ENCODE results near the gene FBXW8.

Gene FBXW8

GRCh38 chr12:116916714-116917114, 6.0 kb downstream of the FBXW8 start:
- H3K4me3 ChIP-seq (ENCODE audit: low read length) = no peak overlapping the region
- TF ChIP-seq CTCF (conservative IDR thresholded peaks at IDR 0.05; ENCODE audit: low read depth, low read length) = peak; percentile 67
- DNase-seq (ENCODE audit: low read depth) = peak; percentile 91

- no peak overlapping the region for H3K4me3 ChIP-seq (ENCODE audit: low read length)
- TF ChIP-seq CTCF (conservative IDR thresholded peaks at IDR 0.05; ENCODE audit: low read depth, low read length) = no peak
- DNase-seq (ENCODE audit: low read depth) = no peak
Measured at GRCh38 chr12:116918464-116918863, 7.7 kb downstream of the FBXW8 start.

- DNase-seq (ENCODE audit: low read depth) = no peak
- H3K4me3 ChIP-seq (ENCODE audit: low read length) = no peak overlapping the region
- no peak for TF ChIP-seq CTCF (conservative IDR thresholded peaks at IDR 0.05; ENCODE audit: low read depth, low read length)
Measured at GRCh38 chr12:116919247-116919661, 8.5 kb downstream of the FBXW8 start.

GRCh38 chr12:116919706-116920485, 9.1 kb downstream of the FBXW8 start:
- DNase-seq (ENCODE audit: low read depth) = no peak

GRCh38 chr12:116920939-116921338, 10.2 kb downstream of the FBXW8 start:
- DNase-seq (ENCODE audit: low read depth) = no peak

More at GRCh38 chr12:116919706-116920485, 9.1 kb downstream of the FBXW8 start:
- no peak for TF ChIP-seq CTCF (conservative IDR thresholded peaks at IDR 0.05; ENCODE audit: low read depth, low read length)
- no peak overlapping the region for H3K4me3 ChIP-seq (ENCODE audit: low read length)

GRCh38 chr12:116922194-116922897, 11.6 kb downstream of the FBXW8 start:
- H3K4me3 ChIP-seq (ENCODE audit: low read length) = no peak overlapping the region
- DNase-seq (ENCODE audit: low read depth) = no peak
- no peak for TF ChIP-seq CTCF (conservative IDR thresholded peaks at IDR 0.05; ENCODE audit: low read depth, low read length)

More at GRCh38 chr12:116920939-116921338, 10.2 kb downstream of the FBXW8 start:
- H3K4me3 ChIP-seq (ENCODE audit: low read length) = no peak overlapping the region
- TF ChIP-seq CTCF (conservative IDR thresholded peaks at IDR 0.05; ENCODE audit: low read depth, low read length) = no peak
